HCEC 1CT (cell line): ENCODE results near the gene SLC44A5.
A peak's percentile ranks its signal among the peaks of the same experiment; 100 is the strongest.
"Not testable (repeated sequence)": the region's sequence is repeated elsewhere in the genome, so short reads cannot be mapped to it uniquely, and the experiment has no call there.

Experiments
- DNase-seq: peaks from one replicate; pipeline ENCODE4 v3.0.0-alpha.2; 2017

Gene SLC44A5

GRCh38 chr1:75354267-75354666 lies 256.6 kb downstream of the SLC44A5 start:
- not testable (repeated sequence) for DNase-seq

DNA sequence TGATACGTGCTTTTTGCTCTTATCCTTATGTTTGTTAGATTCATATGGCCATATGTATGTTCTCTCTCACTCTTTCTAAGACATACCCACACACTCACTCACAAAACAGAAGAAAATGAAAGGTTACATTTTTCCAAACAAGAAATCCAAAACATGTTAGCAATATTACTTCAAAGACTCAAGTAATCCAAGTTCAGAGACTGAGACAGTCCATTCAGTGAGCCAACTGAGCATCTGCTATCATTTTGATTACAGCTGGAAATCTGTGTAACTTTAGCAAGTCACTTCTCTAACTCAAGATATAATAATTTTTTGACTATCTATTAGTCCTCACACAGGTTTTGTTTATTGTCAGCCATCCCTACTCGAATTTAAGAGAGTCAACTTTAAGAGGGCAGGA lies 257.9 kb downstream of the SLC44A5 start:
- no peak for DNase-seq

- no peak for DNase-seq
These were observed 265.2 kb downstream of the SLC44A5 start for GRCh38 chr1:75345538-75346292.

- no peak for DNase-seq
These were observed 268.1 kb downstream of the SLC44A5 start for GRCh38 chr1:75342786-75343185.

GRCh38 chr1:75341537-75341936 lies 269.4 kb downstream of the SLC44A5 start:
- DNase-seq: no peak

DNA sequence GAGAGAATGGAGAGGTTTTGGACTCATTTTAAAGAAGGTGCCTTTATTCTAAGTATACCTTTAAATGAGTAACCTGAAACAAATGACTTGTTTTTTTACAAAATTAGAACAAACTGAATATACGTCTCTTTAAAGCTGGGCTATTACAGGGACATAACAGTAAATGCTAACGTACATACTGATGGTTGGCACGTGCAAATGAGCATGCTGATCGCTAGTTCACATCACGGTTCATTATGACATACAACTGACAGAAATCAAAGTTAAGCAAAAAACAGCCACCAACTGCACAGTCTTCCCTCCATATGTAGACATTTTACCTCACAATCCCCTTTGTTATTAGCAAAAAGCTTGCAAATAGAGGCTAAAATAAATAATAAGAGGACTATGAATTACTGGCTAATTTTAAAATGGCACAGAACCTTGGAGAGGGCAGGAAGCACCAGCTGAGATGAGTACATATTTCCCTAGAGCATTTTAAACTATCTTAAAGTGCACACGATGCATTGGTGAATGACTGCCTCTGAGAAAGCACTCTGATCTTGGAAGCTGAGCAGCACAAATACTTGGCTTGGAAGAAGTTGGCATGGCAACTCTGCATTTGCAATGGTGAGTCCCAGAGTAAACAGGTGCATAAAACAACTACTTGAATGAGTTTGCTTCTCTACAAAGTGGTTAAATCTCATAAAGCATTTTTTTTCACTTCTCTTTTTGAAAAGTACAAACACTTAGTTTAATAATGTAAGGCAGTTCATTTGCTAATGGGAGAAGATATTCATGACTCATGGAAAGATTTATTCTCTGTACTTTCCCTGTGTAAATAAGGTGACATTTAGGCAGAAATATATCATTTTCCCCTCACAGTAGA lies 272.1 kb downstream of the SLC44A5 start:
- no peak for DNase-seq

GRCh38 chr1:75334876-75335389 lies 276.0 kb downstream of the SLC44A5 start:
- DNase-seq: no peak

DNA sequence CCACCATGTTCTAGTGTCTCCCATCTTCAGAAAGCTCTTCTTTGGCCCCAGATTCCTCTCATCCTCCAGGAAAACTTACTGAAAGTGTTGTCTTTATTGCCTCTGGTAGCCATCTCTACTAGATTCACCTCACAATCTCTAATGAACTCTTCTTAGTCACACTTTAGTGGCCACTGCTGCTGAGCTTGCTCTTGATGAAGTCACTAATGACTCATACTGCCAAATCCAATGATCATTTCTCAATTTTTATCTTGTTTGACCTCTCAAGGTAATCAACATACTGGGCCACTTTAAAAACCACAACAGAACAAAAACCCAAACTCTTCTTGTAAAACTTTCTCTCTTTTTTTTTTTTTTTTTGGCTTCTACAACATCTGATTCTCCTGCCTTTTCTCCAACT lies 280.3 kb downstream of the SLC44A5 start:
- DNase-seq: no peak

DNA sequence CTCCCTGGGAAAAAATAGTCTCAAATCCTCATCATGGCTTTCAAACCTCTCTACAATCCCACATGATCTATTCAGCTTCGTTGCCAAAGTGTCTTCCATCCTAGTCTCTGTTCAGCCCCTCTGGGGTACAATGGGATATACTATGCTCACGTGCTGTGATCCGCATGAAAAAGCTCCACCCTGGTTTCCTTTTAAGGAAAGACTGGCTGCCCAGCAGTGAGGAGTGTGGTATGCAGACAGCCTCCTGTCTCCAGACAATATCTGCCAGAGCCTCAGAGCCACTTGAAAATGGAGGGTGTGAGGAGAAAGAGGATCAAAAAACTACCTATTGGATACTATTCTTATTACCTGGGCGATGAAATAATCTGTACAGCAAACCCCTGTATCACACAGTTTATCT lies 282.2 kb downstream of the SLC44A5 start:
- no peak for DNase-seq

GRCh38 chr1:75327395-75327794 lies 283.5 kb downstream of the SLC44A5 start:
- DNase-seq: no peak

DNA sequence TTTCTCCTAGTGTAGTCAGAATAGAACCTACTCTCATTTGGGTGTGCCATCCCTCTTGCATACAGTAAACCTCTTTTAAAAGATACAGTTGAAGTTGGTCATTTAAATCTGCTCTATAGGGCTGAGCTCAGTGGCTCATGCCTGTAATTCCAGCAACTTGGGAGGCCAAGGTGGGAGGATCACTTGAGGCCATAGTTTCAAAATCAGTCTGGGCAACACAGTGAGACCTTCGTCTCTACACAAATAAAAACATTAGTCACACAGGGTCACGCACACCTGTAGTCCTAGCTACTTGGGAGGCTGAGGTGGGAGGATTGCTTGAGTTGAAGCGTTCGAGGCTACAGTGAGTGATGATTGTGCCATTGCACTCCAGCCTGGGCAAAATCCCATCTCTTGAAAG lies 292.9 kb downstream of the SLC44A5 start:
- no peak for DNase-seq

DNA sequence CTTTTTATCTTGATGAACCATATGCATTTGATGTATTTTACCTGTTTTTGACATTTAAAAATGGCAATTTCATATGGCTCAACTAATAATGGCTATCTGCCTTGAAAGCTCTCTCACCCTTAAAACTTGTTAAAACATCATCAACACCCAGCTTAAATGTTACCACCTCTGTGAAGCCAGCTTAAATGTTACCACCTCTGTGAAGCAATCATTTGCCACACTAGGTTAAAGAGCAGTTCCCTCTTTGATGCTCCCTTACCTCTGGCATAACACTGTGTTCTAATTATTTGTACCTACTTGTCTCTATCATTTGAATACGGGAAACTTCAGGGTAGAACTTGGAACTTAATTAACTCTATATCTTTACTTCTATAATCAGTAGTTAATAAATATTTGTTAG lies 294.7 kb downstream of the SLC44A5 start:
- DNase-seq: no peak

- DNase-seq: no peak
These were observed 298.3 kb downstream of the SLC44A5 start for GRCh38 chr1:75312620-75313019.

GRCh38 chr1:75310067-75310466 lies 300.8 kb downstream of the SLC44A5 start:
- DNase-seq: no peak

- DNase-seq: no peak
These were observed 302.5 kb downstream of the SLC44A5 start for GRCh38 chr1:75308365-75308764.

DNA sequence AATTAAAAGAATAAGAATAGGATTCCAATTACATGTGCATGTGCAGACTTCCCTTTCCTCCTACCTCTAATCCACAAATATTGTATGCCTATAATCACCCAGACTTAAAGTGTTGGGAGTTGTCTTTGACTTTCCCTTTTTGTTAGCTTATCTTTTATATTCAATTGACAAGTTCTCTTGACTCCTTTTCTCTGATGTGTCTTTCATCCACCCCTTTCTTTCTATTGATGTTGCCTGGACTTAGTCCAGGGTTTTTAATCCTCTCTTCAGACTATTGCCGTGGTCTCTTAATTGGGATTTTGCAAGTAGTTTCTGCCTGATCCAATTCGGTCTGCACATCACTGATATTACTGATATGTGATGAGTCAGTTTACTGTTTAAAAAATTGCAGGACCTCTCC lies 305.9 kb downstream of the SLC44A5 start:
- DNase-seq: no peak

DNA sequence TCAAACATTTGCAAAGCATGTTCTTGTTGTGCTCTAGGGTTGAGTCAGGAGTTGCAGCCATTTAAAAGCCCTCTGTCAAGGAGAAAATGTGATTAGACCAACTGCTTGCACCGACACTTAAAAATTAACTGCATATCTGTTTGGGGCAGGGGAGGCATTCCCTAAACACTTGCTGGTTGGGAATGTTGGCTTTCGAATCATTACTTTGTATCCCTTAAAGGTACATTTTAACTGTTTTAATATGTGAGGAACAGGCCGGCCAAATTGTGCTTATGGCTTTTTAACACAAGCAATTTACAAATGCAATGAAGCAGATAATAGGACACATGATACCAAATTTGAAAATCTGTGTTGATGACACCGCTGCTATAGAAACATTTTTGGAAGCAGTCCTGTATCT lies 317.6 kb downstream of the SLC44A5 start:
- DNase-seq: no peak

- no peak for DNase-seq
These were observed 318.9 kb downstream of the SLC44A5 start for GRCh38 chr1:75292013-75292412.

DNA sequence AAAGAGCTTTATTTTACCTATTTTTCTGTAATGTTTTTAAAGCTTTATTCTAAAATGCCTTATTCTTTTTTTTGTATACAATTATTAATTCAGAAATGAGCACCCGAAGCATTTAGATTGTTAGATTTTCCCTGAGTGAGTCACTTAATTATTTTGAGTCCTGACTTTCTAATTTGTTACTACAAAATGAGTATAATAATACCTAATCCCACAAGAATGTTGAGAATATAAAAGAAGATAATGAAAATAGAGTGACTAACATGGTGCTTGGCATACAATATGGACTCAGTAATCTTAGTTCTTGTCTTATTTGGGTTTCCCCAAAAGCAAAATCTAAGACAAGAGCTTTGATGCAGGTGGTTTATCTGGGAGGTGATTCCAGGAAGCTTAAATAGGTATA lies 334.5 kb downstream of the SLC44A5 start:
- DNase-seq: no peak

- DNase-seq: no peak
These were observed 335.3 kb downstream of the SLC44A5 start for GRCh38 chr1:75275631-75276030.

GRCh38 chr1:75274920-75275506 lies 335.9 kb downstream of the SLC44A5 start:
- DNase-seq: no peak

DNA sequence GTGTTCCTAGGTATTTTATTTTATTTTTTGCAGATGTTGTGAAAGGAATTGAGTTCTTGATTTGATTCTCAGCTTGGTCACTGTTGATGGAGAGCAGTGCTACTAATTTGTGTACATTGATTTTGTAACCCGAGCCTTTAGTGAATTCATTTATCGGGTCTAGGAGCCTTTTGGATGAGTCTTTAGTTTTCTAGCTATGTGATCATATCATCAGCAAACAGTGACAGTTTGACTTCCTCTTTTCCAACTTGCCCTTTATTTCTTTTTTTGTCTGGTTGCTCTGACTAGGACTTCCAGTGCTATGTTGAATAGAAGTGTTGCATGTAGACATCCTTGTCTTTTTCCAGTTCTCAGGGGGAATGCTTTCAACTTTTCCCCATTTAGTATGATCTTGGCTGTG lies 337.8 kb downstream of the SLC44A5 start:
- DNase-seq: no peak

GRCh38 chr1:75265792-75266191 lies 345.1 kb downstream of the SLC44A5 start:
- peak; percentile 1 for DNase-seq

DNA sequence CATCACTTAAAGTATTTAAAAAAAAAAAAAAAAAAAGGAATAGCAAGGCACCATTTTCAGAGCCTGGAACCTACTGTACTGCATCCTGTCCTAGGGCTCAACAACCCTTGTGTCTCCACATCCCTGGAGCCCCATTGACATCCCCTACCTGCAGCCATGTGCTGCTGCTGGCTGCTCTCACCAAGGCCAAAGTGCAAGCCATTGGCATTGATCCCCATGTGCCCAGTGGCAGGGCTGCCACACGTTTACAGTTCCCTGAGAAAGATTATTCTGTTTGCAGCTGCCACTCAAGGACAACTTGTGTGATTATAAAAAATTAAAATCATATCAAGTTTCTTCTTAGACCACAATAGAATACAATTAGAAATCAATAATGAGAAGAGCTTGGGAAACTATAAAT lies 346.8 kb downstream of the SLC44A5 start:
- DNase-seq: no peak
